ENCODE results near the gene ARID1B.

DNA sequence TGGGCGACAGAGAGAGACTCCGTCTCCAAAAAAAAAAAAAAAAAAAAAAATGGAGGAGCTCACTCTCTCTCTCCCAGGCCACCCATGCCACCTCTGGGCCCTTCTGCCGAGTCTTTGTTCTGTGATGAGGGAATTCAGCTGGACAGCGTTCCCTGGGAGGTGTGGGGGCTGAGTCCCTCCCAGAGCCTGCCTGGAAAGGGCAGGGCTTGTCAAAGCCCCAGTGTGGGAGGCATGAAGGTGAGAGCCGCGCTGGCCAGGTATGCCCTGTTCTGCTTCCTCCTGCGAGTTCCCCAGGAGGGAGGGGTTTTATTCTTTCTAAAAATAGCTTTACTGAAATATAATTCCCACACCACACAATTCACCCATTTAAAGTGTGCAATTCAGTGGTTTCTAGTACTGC, 476.5 kb downstream of the ARID1B start:
- TF ChIP-seq SP1 (IDR thresholded peaks at IDR 0.05; ENCODE audit: low read depth) (no peak), EZH2 (IDR thresholded peaks at IDR 0.05) (no peak), POLR2A (IDR thresholded peaks at IDR 0.05; ENCODE audit: borderline replicate concordance, extremely low read depth, insufficient read depth, insufficient read length) (no peak), TCF7L2 (IDR thresholded peaks at IDR 0.05; ENCODE audit: borderline replicate concordance, extremely low read depth, insufficient read depth, insufficient read length) (no peak), POLR2AphosphoS5 (IDR thresholded peaks at IDR 0.05; ENCODE audit: low read depth, low read length) (no peak)
- TF ChIP-seq, protein P1, sequence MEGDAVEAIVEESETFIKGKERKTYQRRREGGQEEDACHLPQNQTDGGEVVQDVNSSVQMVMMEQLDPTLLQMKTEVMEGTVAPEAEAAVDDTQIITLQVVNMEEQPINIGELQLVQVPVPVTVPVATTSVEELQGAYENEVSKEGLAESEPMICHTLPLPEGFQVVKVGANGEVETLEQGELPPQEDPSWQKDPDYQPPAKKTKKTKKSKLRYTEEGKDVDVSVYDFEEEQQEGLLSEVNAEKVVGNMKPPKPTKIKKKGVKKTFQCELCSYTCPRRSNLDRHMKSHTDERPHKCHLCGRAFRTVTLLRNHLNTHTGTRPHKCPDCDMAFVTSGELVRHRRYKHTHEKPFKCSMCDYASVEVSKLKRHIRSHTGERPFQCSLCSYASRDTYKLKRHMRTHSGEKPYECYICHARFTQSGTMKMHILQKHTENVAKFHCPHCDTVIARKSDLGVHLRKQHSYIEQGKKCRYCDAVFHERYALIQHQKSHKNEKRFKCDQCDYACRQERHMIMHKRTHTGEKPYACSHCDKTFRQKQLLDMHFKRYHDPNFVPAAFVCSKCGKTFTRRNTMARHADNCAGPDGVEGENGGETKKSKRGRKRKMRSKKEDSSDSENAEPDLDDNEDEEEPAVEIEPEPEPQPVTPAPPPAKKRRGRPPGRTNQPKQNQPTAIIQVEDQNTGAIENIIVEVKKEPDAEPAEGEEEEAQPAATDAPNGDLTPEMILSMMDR (IDR thresholded peaks at IDR 0.05 in 2 of 3, conservative IDR thresholded peaks at IDR 0.05 in 1 of 3; ENCODE audit: borderline replicate concordance in 1 of 3, insufficient read depth in 1 of 3, low read depth in 2 of 3, low read length in 2 of 3): no peak
